Lower leg skin (tissue), 4 donors: ENCODE data around the gene TTC7B. TPM values are rescaled to one million over a fixed set of nuclear protein-coding genes. Genes with fewer than 3 reads are reported as not detected.

ENCODE experiments used
- DNase-seq, 2 donors: peaks; one replicate each; pipeline ENCODE4 v3.0.0-alpha.2; 2019; ENCODE audit warnings: low spot score in 2 of 2
- H3K4me3 ChIP-seq: fragments of 200-600 bp; sonication (generic); 2 replicates; pipeline ENCODE4 v1.5.1; 2017; ENCODE audit warnings: mild to moderate bottlenecking, low read depth; ENCODE audit not compliant: poor library complexity, severe bottlenecking
- CTCF ChIP-seq, 3 donors: fragments of 450-650 bp; IDR thresholded peaks; one replicate each; pipeline ENCODE4 v1.5.1; 2016; ENCODE audit warnings: antibody characterized with exemption in 3 of 3, mild to moderate bottlenecking in 3 of 3, moderate library complexity in 2 of 3
- POLR2A ChIP-seq, 2 donors: fragments of 450-650 bp; IDR thresholded peaks; one replicate each; pipeline ENCODE4 v1.6.1; 2016 to 2017; ENCODE audit warnings: antibody characterized with exemption in 2 of 2, mild to moderate bottlenecking in 1 of 2, moderate library complexity in 1 of 2
- WGBS, 2 donors: methylation state at CpG; one replicate each; pipeline ENCODE4 v1.1.5; 2018; 5-methylcytosine and 5-hydroxymethylcytosine counted together
- intact Hi-C: fragments of 100-400 bp; cut with DNase I; formaldehyde crosslinking; loops from one replicate; pipeline ENCODE4 v1.15.0; 2023; ENCODE audit warnings: low total_unique reads
- total RNA-seq, 4 donors: library from RNA; depleted of rRNA; stranded (reverse); fragments of >200 nt; gene quantifications; one replicate each; pipeline ENCODE4 v1.1.0, GENCODE V29; 2016

Gene TTC7B
- total RNA-seq, 4 donors from 2014 or later = 10.3 to 28.7 (median 20.2) TPM

- WGBS, 2 donors = 81 to 85% methylated on average over 23 of the region's 23 CpGs
- H3K4me3 ChIP-seq = no peak overlapping the region
- DNase-seq = no peak
- TF ChIP-seq CTCF (IDR thresholded peaks at IDR 0.05) (no peak), POLR2A (IDR thresholded peaks at IDR 0.05) (no peak)
- intact Hi-C loops = no loop called here
Measured at GRCh38 chr14:90536511-90537191, 279.6 kb downstream of the TTC7B start.

- no peak for DNase-seq
- intact Hi-C loops = no loop called here
- WGBS, 2 donors = 60 to 61% methylated on average over 11 of the region's 11 CpGs
- TF ChIP-seq POLR2A (IDR thresholded peaks at IDR 0.05) (no peak), CTCF (IDR thresholded peaks at IDR 0.05) (no peak)
- no peak overlapping the region for H3K4me3 ChIP-seq
Measured at GRCh38 chr14:90536092-90536491, 280.1 kb downstream of the TTC7B start.

GRCh38 chr14:90535556-90536090 lies 280.6 kb downstream of the TTC7B start:
- 88% methylated on average over 14 of the region's 14 CpGs for WGBS, 2 donors
- H3K4me3 ChIP-seq = no peak overlapping the region
- no peak for TF ChIP-seq CTCF (IDR thresholded peaks at IDR 0.05)
- no peak for TF ChIP-seq POLR2A (IDR thresholded peaks at IDR 0.05)
- DNase-seq = no peak
- intact Hi-C loops = no loop called here

- intact Hi-C loops = no loop called here
- WGBS, 2 donors = 83 to 89% methylated on average over 16 to 17 of the region's 17 CpGs
- DNase-seq = no peak
- no peak overlapping the region for H3K4me3 ChIP-seq
- TF ChIP-seq CTCF (IDR thresholded peaks at IDR 0.05) = no peak
- TF ChIP-seq POLR2A (IDR thresholded peaks at IDR 0.05) = no peak
Measured at GRCh38 chr14:90534838-90535555, 281.2 kb downstream of the TTC7B start.

GRCh38 chr14:90534091-90534837 lies 282.0 kb downstream of the TTC7B start:
- no peak for DNase-seq
- TF ChIP-seq POLR2A (IDR thresholded peaks at IDR 0.05) = no peak
- no peak for TF ChIP-seq CTCF (IDR thresholded peaks at IDR 0.05)
- no peak overlapping the region for H3K4me3 ChIP-seq
- intact Hi-C loops = no loop called here
- WGBS, 2 donors = 75 to 78% methylated on average over 18 to 19 of the region's 19 CpGs
